ENCODE results near the gene SNED1.

- no peak for TF ChIP-seq MYC (IDR thresholded peaks at IDR 0.05; ENCODE audit: borderline replicate concordance, low read length)
- no peak for TF ChIP-seq ESRRA (IDR thresholded peaks at IDR 0.05; ENCODE audit: borderline replicate concordance, low read length)
- TF ChIP-seq, protein P1, sequence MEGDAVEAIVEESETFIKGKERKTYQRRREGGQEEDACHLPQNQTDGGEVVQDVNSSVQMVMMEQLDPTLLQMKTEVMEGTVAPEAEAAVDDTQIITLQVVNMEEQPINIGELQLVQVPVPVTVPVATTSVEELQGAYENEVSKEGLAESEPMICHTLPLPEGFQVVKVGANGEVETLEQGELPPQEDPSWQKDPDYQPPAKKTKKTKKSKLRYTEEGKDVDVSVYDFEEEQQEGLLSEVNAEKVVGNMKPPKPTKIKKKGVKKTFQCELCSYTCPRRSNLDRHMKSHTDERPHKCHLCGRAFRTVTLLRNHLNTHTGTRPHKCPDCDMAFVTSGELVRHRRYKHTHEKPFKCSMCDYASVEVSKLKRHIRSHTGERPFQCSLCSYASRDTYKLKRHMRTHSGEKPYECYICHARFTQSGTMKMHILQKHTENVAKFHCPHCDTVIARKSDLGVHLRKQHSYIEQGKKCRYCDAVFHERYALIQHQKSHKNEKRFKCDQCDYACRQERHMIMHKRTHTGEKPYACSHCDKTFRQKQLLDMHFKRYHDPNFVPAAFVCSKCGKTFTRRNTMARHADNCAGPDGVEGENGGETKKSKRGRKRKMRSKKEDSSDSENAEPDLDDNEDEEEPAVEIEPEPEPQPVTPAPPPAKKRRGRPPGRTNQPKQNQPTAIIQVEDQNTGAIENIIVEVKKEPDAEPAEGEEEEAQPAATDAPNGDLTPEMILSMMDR (IDR thresholded peaks at IDR 0.05), result no peak
- no peak for TF ChIP-seq MAFK (IDR thresholded peaks at IDR 0.05; ENCODE audit: partially characterized antibody)
- no peak for TF ChIP-seq POLR2A (IDR thresholded peaks at IDR 0.05; ENCODE audit: low read length)
- no peak for TF ChIP-seq CBX2 (IDR thresholded peaks at IDR 0.05; ENCODE audit: borderline replicate concordance, low read depth)
- no peak for TF ChIP-seq POLR2AphosphoS2 (conservative IDR thresholded peaks at IDR 0.05; ENCODE audit: low read length)
- no peak for TF ChIP-seq CBX8 (IDR thresholded peaks at IDR 0.05)
- no peak for TF ChIP-seq RAD21 (conservative IDR thresholded peaks at IDR 0.05 in 1 of 2, IDR thresholded peaks at IDR 0.05 in 1 of 2)
- TF ChIP-seq E2F6 (IDR thresholded peaks at IDR 0.05; ENCODE audit: borderline replicate concordance, low read depth), result no peak
Measured at GRCh38 chr2:241015439-241015838, 17.0 kb downstream of the SNED1 start.
